Effector memory CD4-positive, alpha-beta T cell (primary cell): ENCODE results near the gene NFATC2.

Source experiments
- DNase-seq, 3 donors: peaks; one replicate each; pipeline ENCODE4 v3.0.0-alpha.2; 2020
- H3K27ac ChIP-seq: 2 replicates; pipeline ENCODE4 v1.7.0; 2013; ENCODE audit warnings: mild to moderate bottlenecking, low read length, moderate library complexity; ENCODE audit not compliant: insufficient read depth, poor library complexity, severe bottlenecking
- H3K27me3 ChIP-seq: replicated peaks from 2 replicates; pipeline ENCODE4 v1.7.0; 2013; ENCODE audit warnings: mild to moderate bottlenecking, low read length; ENCODE audit not compliant: insufficient read depth, control insufficient read depth, poor library complexity, severe bottlenecking
- H3K36me3 ChIP-seq: 2 replicates; pipeline ENCODE4 v1.7.0; 2013; ENCODE audit warnings: mild to moderate bottlenecking, low read length, moderate library complexity; ENCODE audit not compliant: control insufficient read depth, insufficient read depth
- H3K4me1 ChIP-seq: 2 replicates; pipeline ENCODE4 v1.7.0; 2013; ENCODE audit warnings: low read length, mild to moderate bottlenecking; ENCODE audit not compliant: control insufficient read depth, insufficient read depth, poor library complexity, severe bottlenecking
- H3K4me3 ChIP-seq: 2 replicates; pipeline ENCODE4 v1.7.0; 2013; ENCODE audit warnings: low read length, low read depth, mild to moderate bottlenecking; ENCODE audit not compliant: insufficient read depth, poor library complexity, severe bottlenecking
- H3K9me3 ChIP-seq: 2 replicates; pipeline ENCODE4 v1.7.0; 2013; ENCODE audit warnings: mild to moderate bottlenecking, low read length, moderate library complexity; ENCODE audit not compliant: control insufficient read depth

NFATC2 gene

DNA sequence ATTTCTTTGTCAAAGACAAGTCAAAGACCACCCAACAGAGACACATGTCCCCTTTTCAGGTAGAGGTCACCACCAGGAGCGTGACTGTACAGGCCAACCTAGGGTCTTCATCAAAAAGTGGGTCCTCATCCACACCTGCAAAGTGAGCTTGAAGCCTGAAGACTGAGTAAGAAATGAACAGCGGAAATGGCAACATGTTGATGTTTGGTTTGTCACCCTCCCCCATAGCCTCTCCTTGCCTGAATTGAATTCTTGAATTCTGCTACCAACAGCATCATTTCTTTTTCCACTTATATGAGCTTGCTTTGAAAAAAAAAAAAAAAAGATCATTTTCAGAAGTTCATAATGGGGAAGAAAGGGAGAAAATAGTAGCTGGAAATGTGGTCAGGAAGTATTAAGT, 104.4 kb downstream of the NFATC2 start:
- Histone ChIP-seq H3K9me3 (no peaks in the 10 kb centered on the region), H3K4me1 (peaks cover 10% of the 10 kb centered on the region), H3K36me3 (peaks cover 41% of the 10 kb centered on the region), H3K27me3 (no peaks in the 10 kb centered on the region), H3K27ac (no peak overlapping the region), H3K4me3 (no peak overlapping the region)
- no peak for DNase-seq

DNA sequence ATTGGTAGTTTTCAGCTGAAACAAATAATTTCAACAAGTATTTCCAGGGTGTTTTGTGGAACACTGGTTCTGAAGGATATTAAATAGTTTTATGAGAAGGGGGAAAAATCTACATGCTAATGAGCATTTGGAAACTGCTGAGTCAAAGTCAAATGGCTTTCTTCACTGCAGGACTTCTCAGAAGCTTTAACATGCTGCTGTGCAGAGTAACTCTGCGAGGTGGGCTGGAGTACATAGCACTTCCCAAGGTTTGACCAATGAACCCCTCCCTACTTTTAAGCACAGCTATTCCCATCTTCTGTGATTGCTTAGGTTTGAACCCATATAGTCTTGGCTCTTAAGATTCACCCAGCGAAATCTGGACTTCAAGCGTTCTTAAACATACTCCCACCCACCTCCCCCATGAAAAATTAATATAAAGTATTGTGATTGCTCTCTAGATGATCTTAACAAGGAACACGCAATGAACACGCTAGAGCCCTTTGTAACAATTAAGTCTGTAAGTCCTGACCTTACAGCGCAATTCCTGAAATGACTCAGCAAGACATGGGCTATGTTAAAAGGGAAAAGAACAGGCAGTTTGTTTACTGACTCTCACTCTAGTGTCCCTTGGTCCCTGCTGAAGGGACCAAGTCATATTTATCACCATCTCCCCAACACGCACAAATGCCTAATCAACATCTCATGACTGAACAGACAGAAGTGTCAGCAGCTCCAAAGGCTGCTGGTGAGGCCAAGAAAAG, 105.2 kb downstream of the NFATC2 start:
- Histone ChIP-seq H3K36me3 (peaks cover 43% of the 10 kb centered on the region), H3K4me3 (no peak overlapping the region), H3K9me3 (no peaks in the 10 kb centered on the region), H3K4me1 (peaks cover 11% of the 10 kb centered on the region), H3K27me3 (no peaks in the 10 kb centered on the region), H3K27ac (no peak overlapping the region)
- no peak for DNase-seq

DNA sequence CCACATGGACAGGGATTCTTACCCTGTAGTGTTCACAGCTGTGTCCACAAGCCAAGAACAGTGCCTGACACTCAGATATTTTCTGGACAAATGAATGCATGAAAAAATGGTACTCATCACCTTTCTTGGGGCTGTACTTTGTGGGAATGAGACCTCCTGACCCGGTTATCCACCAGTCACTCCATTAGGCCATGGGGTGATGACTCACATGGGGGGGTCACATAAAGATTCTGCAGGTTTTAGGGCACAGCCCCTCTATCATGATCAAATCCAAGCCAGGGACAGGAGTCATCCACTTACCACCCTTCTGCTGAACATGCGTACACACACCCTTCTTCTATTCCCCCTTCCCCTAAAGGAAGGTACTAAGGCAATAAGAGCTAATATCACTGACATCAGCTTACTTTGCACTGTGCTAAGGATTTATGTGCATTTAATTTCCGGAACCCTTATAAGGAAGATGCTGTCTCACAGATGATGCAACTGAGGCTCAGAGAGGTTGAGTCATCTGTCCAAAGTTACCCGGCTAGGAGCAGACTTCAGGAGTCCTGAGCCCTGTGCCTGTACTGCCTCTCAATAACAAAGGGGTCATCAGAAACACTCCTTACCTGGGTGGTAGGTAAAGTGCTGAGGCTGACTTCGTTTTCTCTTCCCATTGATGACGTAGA, 107.8 kb downstream of the NFATC2 start:
- no peak for DNase-seq
- Histone ChIP-seq H3K36me3 (peaks cover 54% of the 10 kb centered on the region), H3K27me3 (no peaks in the 10 kb centered on the region)

DNA sequence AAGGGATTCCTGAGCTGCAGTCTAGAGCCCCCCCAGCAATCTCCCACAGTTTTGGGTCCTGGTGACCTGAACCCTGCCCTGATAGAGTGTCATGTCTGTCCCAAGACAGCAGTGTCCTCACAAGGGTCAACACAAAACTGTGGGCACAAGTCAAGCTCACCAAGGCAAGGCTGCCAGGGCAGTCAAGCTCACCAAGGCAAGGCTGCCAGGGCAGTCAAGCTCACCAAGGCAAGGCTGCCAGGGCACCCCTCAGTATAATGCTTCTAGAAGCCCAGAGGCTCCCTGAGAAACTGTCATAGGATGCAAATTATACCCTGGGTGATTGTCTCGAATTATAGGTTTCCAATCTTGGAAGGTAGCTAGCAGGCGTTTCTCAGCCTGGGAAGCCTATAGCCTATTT, 108.5 kb downstream of the NFATC2 start:
- H3K4me1 ChIP-seq: peaks cover 13% of the 10 kb centered on the region
- H3K36me3 ChIP-seq: peaks cover 61% of the 10 kb centered on the region

More for the DNA sequence above, 107.8 kb downstream of the NFATC2 start:
- H3K4me3 ChIP-seq: no peak overlapping the region
- no peaks in the 10 kb centered on the region for H3K9me3 ChIP-seq
- no peak overlapping the region for H3K27ac ChIP-seq
- peaks cover 13% of the 10 kb centered on the region for H3K4me1 ChIP-seq

DNA sequence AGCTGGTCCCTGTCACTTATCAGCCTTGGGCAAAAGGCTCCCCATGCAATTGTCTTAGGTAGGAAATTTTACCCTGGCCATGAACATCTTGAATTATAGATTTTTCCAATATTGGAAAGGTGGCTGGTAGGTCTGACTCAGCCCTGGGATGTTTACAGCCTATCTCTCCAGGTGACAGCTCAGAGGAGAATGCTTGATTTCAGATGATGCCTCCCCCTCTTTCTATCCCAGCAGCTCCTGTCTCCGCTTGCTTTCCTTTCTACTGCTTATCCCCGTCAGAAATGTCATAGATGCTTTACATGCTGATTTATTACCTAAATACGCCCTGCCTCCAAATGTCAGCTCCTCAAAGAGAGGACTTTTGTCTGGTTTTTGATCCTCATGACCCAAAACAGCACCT, 109.6 kb downstream of the NFATC2 start:
- Histone ChIP-seq H3K27ac (no peak overlapping the region), H3K9me3 (no peaks in the 10 kb centered on the region), H3K4me1 (peaks cover 13% of the 10 kb centered on the region), H3K4me3 (no peak overlapping the region), H3K36me3 (peaks cover 54% of the 10 kb centered on the region), H3K27me3 (no peaks in the 10 kb centered on the region)
- no peak for DNase-seq

More for the DNA sequence above, 108.5 kb downstream of the NFATC2 start:
- Histone ChIP-seq H3K27me3 (no peaks in the 10 kb centered on the region), H3K4me3 (no peak overlapping the region), H3K27ac (no peak overlapping the region), H3K9me3 (no peaks in the 10 kb centered on the region)
- no peak for DNase-seq

DNA sequence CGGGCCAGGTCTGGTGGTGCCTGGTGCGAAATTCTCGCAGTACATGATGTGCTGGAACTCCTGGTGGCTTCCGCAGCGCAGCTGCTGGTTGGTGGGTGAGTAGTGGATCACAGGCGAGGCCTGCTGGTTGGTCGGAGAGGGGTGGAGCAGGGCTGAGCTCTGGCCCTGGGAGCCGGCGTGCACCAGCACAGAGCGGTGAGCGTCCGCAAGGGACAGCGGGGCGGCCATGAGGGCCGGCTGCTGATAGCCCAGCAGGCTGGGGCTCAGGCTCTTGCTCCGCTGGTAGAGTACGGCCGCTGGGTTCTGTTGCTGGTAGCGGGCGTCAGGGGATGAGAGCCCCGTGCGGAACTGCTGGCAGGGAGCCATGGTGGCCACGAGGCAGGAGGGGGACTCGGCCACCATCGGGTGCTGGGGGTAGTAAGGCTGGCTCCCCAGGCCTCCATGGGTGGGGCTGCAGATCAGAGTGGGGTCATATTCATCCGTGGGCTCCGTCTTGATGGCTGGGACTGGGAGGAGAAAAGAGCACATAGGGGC, 110.2 kb downstream of the NFATC2 start:
- Histone ChIP-seq H3K4me3 (no peak overlapping the region), H3K36me3 (peaks cover 52% of the 10 kb centered on the region), H3K9me3 (no peaks in the 10 kb centered on the region), H3K4me1 (peaks cover 14% of the 10 kb centered on the region), H3K27ac (no peak overlapping the region), H3K27me3 (no peaks in the 10 kb centered on the region)
- no peak for DNase-seq

DNA sequence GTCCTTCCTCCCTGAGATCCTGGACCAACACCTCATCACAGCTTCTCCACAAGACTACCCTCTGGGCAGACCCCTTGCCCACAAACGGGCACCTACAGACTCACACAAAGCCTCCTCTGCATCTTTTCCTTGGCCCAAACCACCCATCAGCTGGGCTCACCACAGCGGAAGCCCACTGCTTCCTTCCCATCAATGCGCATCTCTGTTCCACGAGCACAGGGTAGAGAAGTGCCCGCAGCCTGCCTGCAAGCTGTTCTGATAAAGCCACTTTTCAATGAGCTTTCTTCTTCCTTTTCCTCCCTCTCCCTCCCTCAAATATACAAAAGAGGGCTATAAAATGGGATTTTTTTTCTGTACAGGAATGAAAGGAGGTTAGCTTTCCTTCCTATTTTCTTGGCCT, 111.2 kb downstream of the NFATC2 start:
- no peaks in the 10 kb centered on the region for H3K27me3 ChIP-seq
- DNase-seq: no peak
- H3K27ac ChIP-seq: no peak overlapping the region
- peaks cover 52% of the 10 kb centered on the region for H3K36me3 ChIP-seq
- peaks cover 17% of the 10 kb centered on the region for H3K4me1 ChIP-seq
- H3K4me3 ChIP-seq: no peak overlapping the region
- no peaks in the 10 kb centered on the region for H3K9me3 ChIP-seq

DNA sequence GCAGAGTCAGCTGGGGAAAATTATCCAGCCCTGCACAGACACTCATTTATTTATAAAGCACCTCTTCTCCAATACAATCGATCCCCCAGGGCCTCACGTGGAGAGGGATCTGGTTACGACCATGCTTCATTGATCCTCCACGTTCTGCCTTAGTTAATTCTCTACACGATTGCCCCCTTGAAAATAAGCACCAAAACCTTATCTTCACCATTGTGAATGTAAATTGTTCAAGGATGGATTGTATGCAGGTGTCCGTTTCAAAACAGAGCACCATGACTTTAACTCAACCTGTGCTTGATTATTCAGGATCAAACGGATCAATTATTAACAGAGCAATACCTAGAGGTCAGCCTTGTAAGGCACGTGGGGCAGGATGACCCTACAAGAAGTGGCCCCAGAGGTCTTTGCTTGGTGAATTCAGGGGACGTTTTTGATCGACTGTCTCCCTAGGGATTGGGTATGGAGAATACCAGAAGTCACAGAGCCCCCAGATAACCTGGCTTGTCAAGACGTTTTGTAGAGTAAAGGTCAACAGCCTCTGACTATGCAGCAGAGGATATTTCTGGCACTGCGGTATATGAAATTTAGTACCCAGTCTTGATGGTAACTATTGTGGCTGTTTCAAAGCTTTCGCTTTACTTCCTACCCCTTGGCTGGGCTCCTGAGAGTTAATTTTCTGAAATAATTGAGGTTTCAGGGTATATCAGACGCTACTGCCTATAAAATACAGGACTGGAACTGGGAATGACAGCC, 112.1 kb downstream of the NFATC2 start:
- no peak overlapping the region for H3K27ac ChIP-seq
- DNase-seq: no peak
- H3K9me3 ChIP-seq: no peaks in the 10 kb centered on the region
- H3K27me3 ChIP-seq: no peaks in the 10 kb centered on the region
- H3K36me3 ChIP-seq: peaks cover 48% of the 10 kb centered on the region
- peaks cover 23% of the 10 kb centered on the region for H3K4me1 ChIP-seq
- H3K4me3 ChIP-seq: no peak overlapping the region

DNA sequence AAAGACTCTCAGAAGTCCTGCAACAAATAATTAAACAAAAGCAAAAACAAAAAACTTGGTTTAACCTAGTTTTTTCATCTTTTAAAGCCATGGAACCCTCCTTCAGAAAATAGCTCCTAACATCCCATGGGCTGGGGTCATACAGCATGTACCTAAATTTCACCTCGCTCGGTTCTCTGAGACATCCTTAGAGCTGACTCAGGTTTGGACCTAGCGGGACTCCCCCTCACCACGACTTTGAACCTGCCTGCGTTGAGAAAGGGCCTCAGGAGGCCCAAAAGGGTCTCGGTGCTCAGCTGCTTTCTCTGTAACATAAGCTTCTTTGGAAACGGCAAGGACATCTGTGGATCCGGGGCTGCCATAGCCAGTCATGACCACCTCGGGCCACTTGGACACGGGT, 112.8 kb downstream of the NFATC2 start:
- DNase-seq: no peak
- Histone ChIP-seq H3K4me1 (peaks cover 30% of the 10 kb centered on the region), H3K9me3 (no peaks in the 10 kb centered on the region), H3K36me3 (peaks cover 41% of the 10 kb centered on the region), H3K27ac (no peak overlapping the region), H3K27me3 (no peaks in the 10 kb centered on the region), H3K4me3 (no peak overlapping the region)

DNA sequence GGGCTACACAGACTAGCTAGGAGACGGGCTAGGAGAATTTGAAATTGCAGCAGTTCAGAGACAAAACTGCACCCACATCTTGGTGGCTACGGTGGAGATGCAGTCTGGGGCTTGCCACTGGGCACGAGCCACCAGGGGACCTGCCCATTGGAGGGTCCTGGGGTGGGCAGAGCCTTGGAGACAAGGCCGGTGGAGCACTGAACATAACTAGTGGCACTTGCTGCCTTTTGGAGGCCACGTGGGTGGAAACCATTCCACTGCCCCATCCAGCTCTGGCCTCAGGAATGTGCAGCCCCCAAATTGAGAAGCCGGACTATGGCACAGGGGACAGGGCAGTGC, 113.4 kb downstream of the NFATC2 start:
- no peaks in the 10 kb centered on the region for H3K27me3 ChIP-seq
- no peak overlapping the region for H3K4me3 ChIP-seq
- H3K36me3 ChIP-seq: peaks cover 36% of the 10 kb centered on the region
- H3K9me3 ChIP-seq: no peaks in the 10 kb centered on the region
- no peak for DNase-seq
- H3K27ac ChIP-seq: no peak overlapping the region
- peaks cover 36% of the 10 kb centered on the region for H3K4me1 ChIP-seq
